SK-N-SH treated with all-trans-retinoic acid at 6 μM for 48 hours (cell line): ENCODE measurements around the gene CASZ1.

Source experiments
- GLIS3 ChIP-seq: fragments of 250-450 bp; sonication (Bioruptor Pico); IDR thresholded peaks from 2 replicates; pipeline ENCODE4 v1.5.0; 2020; ENCODE audit warnings: mild to moderate bottlenecking, moderate library complexity
- TCF4 ChIP-seq: fragments of 250-450 bp; sonication (Bioruptor Pico); IDR thresholded peaks from 2 replicates; pipeline ENCODE4 v1.8.0; 2021; ENCODE audit warnings: mild to moderate bottlenecking, moderate library complexity, borderline replicate concordance
- ZFP30 ChIP-seq: fragments of 450-650 bp; formaldehyde crosslinking; IDR thresholded peaks from 2 replicates; pipeline ENCODE4 v1.5.0; 2022; ENCODE audit warnings: mild to moderate bottlenecking, moderate library complexity
- ZNF565 ChIP-seq: fragments of 450-650 bp; formaldehyde crosslinking; conservative IDR thresholded peaks from 2 replicates; pipeline ENCODE4 v1.5.0; 2020; ENCODE audit warnings: low read depth, mild to moderate bottlenecking, moderate library complexity
- ZNF8 ChIP-seq: fragments of 450-650 bp; formaldehyde crosslinking; IDR thresholded peaks from 2 replicates; pipeline ENCODE4 v1.5.0; 2020; ENCODE audit warnings: mild to moderate bottlenecking, moderate library complexity
- TF ChIP-seq, protein P1 (sequence below): fragments of 250-450 bp; sonication (Bioruptor Pico); IDR thresholded peaks from 2 replicates; pipeline ENCODE4 v1.8.0; 2021; ENCODE audit warnings: low read depth, mild to moderate bottlenecking, moderate library complexity, borderline replicate concordance
- TF ChIP-seq, protein P2 (sequence below): fragments of 250-450 bp; sonication (Bioruptor Pico); IDR thresholded peaks from 2 replicates; pipeline ENCODE4 v1.8.0; 2020; ENCODE audit warnings: mild to moderate bottlenecking, moderate library complexity, borderline replicate concordance
- TF ChIP-seq, protein P3 (sequence below): fragments of 250-450 bp; sonication (Bioruptor Pico); IDR thresholded peaks from 2 replicates; pipeline ENCODE4 v1.5.1; 2021; ENCODE audit warnings: mild to moderate bottlenecking, moderate library complexity

- TF ChIP-seq, protein P1, sequence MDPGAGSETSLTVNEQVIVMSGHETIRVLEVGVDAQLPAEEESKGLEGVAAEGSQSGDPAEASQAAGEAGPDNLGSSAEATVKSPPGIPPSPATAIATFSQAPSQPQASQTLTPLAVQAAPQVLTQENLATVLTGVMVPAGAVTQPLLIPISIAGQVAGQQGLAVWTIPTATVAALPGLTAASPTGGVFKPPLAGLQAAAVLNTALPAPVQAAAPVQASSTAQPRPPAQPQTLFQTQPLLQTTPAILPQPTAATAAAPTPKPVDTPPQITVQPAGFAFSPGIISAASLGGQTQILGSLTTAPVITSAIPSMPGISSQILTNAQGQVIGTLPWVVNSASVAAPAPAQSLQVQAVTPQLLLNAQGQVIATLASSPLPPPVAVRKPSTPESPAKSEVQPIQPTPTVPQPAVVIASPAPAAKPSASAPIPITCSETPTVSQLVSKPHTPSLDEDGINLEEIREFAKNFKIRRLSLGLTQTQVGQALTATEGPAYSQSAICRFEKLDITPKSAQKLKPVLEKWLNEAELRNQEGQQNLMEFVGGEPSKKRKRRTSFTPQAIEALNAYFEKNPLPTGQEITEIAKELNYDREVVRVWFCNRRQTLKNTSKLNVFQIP (CRISPR knock-in tag) = no peak
- no peak for TF ChIP-seq TCF4 (CRISPR knock-in tag)
- TF ChIP-seq GLIS3 (CRISPR knock-in tag) = no peak
- TF ChIP-seq, protein P2, sequence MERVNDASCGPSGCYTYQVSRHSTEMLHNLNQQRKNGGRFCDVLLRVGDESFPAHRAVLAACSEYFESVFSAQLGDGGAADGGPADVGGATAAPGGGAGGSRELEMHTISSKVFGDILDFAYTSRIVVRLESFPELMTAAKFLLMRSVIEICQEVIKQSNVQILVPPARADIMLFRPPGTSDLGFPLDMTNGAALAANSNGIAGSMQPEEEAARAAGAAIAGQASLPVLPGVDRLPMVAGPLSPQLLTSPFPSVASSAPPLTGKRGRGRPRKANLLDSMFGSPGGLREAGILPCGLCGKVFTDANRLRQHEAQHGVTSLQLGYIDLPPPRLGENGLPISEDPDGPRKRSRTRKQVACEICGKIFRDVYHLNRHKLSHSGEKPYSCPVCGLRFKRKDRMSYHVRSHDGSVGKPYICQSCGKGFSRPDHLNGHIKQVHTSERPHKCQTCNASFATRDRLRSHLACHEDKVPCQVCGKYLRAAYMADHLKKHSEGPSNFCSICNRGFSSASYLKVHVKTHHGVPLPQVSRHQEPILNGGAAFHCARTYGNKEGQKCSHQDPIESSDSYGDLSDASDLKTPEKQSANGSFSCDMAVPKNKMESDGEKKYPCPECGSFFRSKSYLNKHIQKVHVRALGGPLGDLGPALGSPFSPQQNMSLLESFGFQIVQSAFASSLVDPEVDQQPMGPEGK (CRISPR knock-in tag) = no peak
- TF ChIP-seq ZNF565 (CRISPR knock-in tag) = no peak
- TF ChIP-seq, protein P3, sequence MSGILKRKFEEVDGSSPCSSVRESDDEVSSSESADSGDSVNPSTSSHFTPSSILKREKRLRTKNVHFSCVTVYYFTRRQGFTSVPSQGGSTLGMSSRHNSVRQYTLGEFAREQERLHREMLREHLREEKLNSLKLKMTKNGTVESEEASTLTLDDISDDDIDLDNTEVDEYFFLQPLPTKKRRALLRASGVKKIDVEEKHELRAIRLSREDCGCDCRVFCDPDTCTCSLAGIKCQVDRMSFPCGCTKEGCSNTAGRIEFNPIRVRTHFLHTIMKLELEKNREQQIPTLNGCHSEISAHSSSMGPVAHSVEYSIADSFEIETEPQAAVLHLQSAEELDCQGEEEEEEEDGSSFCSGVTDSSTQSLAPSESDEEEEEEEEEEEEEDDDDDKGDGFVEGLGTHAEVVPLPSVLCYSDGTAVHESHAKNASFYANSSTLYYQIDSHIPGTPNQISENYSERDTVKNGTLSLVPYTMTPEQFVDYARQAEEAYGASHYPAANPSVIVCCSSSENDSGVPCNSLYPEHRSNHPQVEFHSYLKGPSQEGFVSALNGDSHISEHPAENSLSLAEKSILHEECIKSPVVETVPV = no peak
- TF ChIP-seq ZFP30 (CRISPR knock-in tag) = no peak
- no peak for TF ChIP-seq ZNF8 (CRISPR knock-in tag)
Measured at GRCh38 chr1:10639775-10640578, 156.5 kb downstream of the CASZ1 start.
